Measurements from ENCODE around the gene CTU2. TPM values are rescaled to one million over a fixed set of nuclear protein-coding genes. Genes with fewer than 3 reads are reported as not detected.

Gene CTU2
- polyA plus RNA-seq, 1 donor (not counting 4 experiments of a cell fraction or from before 2014, with no cell fraction given), result 6.3 TPM

GRCh38 chr16:88763502-88764053 lies 57.3 kb downstream of the CTU2 start:
- no peak for TF ChIP-seq CTCF (optimal IDR thresholded peaks at IDR 0.05 in 1 of 3, IDR thresholded peaks at IDR 0.05 in 1 of 3, conservative IDR thresholded peaks at IDR 0.05 in 1 of 3; ENCODE audit: extremely low read depth in 1 of 3, insufficient read depth in 2 of 3, low read length in 3 of 3)
- TF ChIP-seq EZH2 (IDR thresholded peaks at IDR 0.05; ENCODE audit: low read length), result no peak
- Histone ChIP-seq H2AFZ (ENCODE audit: control insufficient read depth, low read length) (no peak overlapping the region), H3K4me3 (ENCODE audit: control insufficient read depth in 2 of 3, extremely low read depth in 1 of 3, insufficient read depth in 2 of 3, low read depth in 1 of 3, low read length in 3 of 3) (no peak overlapping the region), H3K27ac (ENCODE audit: control insufficient read depth, insufficient read depth, low read length) (no peak overlapping the region), H3K9ac (ENCODE audit: control insufficient read depth, extremely low read depth, insufficient read depth, low read length) (no peak overlapping the region), H3K9me3 (ENCODE audit: control insufficient read depth, low read depth, low read length) (no peaks in the 10 kb centered on the region), H3K36me3 (ENCODE audit: control insufficient read depth in 2 of 2, extremely low read depth in 1 of 2, insufficient read depth in 2 of 2, low read length in 2 of 2) (peaks cover 27 to 28% of the 10 kb centered on the region in 2 experiments), H3K27me3 (ENCODE audit: control insufficient read depth, extremely low read depth, insufficient read depth, low read length) (no peaks in the 10 kb centered on the region), H3K9me1 (ENCODE audit: control insufficient read depth, extremely low read depth, insufficient read depth, low read length) (peaks cover 8% of the 10 kb centered on the region), H3K4me1 (ENCODE audit: control insufficient read depth, extremely low read depth, insufficient read depth, low read length) (peaks cover 29% of the 10 kb centered on the region), H4K20me1 (ENCODE audit: control insufficient read depth, extremely low read depth, insufficient read depth, low read length) (peaks cover 54% of the 10 kb centered on the region), H3K4me2 (ENCODE audit: control insufficient read depth, extremely low read depth, insufficient read depth, low read depth, low read length) (no peak overlapping the region), H3K79me2 (ENCODE audit: control insufficient read depth, insufficient read depth, low read length) (peaks cover 95% of the 10 kb centered on the region)
- FAIRE-seq (no peak), DNase-seq (ENCODE audit: low read depth, low spot score) (no peak)
- dilution Hi-C loops (cut with MboI; ENCODE audit: extremely low pct_ligation_motif_present, low sequenced_read_pairs), result loop anchor here (25.0 kb wide), 1 partner anchor 101 kb away; the partner anchor contains the start of genes CYBA and MVD

- Histone ChIP-seq H3K27me3 (ENCODE audit: control insufficient read depth, extremely low read depth, insufficient read depth, low read length) (no peaks in the 10 kb centered on the region), H3K4me2 (ENCODE audit: control insufficient read depth, extremely low read depth, insufficient read depth, low read depth, low read length) (no peak overlapping the region), H2AFZ (ENCODE audit: control insufficient read depth, low read length) (no peak overlapping the region), H3K79me2 (ENCODE audit: control insufficient read depth, insufficient read depth, low read length) (peaks cover 95% of the 10 kb centered on the region), H3K36me3 (ENCODE audit: control insufficient read depth in 2 of 2, extremely low read depth in 1 of 2, insufficient read depth in 2 of 2, low read length in 2 of 2) (peaks cover 22 to 24% of the 10 kb centered on the region in 2 experiments), H3K27ac (ENCODE audit: control insufficient read depth, insufficient read depth, low read length) (no peak overlapping the region), H4K20me1 (ENCODE audit: control insufficient read depth, extremely low read depth, insufficient read depth, low read length) (peaks cover 59% of the 10 kb centered on the region), H3K4me1 (ENCODE audit: control insufficient read depth, extremely low read depth, insufficient read depth, low read length) (peaks cover 30% of the 10 kb centered on the region), H3K9me1 (ENCODE audit: control insufficient read depth, extremely low read depth, insufficient read depth, low read length) (peaks cover 8% of the 10 kb centered on the region), H3K9me3 (ENCODE audit: control insufficient read depth, low read depth, low read length) (no peaks in the 10 kb centered on the region), H3K4me3 (ENCODE audit: control insufficient read depth in 2 of 3, extremely low read depth in 1 of 3, insufficient read depth in 2 of 3, low read depth in 1 of 3, low read length in 3 of 3) (no peak overlapping the region), H3K9ac (ENCODE audit: control insufficient read depth, extremely low read depth, insufficient read depth, low read length) (no peak overlapping the region)
- TF ChIP-seq EZH2 (IDR thresholded peaks at IDR 0.05; ENCODE audit: low read length) (no peak), CTCF (optimal IDR thresholded peaks at IDR 0.05 in 1 of 3, IDR thresholded peaks at IDR 0.05 in 1 of 3, conservative IDR thresholded peaks at IDR 0.05 in 1 of 3; ENCODE audit: extremely low read depth in 1 of 3, insufficient read depth in 2 of 3, low read length in 3 of 3) (no peak)
- DNase-seq (ENCODE audit: low read depth, low spot score) (no peak), FAIRE-seq (no peak)
- dilution Hi-C loops (cut with MboI; ENCODE audit: extremely low pct_ligation_motif_present, low sequenced_read_pairs), result loop anchor here (25.0 kb wide), 1 partner anchor 102 kb away; the partner anchor contains the start of genes CYBA and MVD
These were observed 57.8 kb downstream of the CTU2 start for GRCh38 chr16:88764080-88764479.

Data from keratinocyte (primary cell).